ENCODE data around the gene PAAF1. TPM values are rescaled to one million over a fixed set of nuclear protein-coding genes. Genes with fewer than 3 reads are reported as not detected.

The PAAF1 gene
- total and polyA plus RNA-seq, 2 of the 13 experiments (the other 11 are each of a cell fraction or from before 2014, with no cell fraction given): 13.5 to 28.8 TPM

DNA sequence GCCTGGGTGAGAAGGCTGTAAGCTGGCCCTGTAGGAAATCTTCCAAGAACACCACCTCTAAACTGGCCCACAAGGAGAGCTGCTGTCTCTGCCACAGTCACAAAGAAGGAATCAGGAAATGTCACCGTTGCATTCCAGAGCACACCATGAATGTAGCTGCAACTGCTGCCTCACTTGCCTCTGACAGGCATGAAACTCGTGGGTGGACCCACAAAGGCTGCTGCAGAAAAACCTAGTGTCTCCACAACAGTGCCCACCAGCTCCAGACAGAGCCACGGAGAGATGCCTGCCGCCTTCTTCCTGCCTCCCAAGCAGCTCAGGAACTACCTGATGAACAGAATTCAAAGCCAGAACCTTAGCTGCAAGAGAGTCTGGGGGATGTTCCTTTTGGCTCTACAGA is 84.5 kb downstream of the PAAF1 start (continued):
- TF ChIP-seq ZFY (CRISPR knock-in tag; IDR thresholded peaks at IDR 0.05) (no peak), ZNF562 (CRISPR knock-in tag; IDR thresholded peaks at IDR 0.05; ENCODE audit: borderline replicate concordance) (no peak), BRCA1 (CRISPR knock-in tag; IDR thresholded peaks at IDR 0.05) (no peak)

DNA sequence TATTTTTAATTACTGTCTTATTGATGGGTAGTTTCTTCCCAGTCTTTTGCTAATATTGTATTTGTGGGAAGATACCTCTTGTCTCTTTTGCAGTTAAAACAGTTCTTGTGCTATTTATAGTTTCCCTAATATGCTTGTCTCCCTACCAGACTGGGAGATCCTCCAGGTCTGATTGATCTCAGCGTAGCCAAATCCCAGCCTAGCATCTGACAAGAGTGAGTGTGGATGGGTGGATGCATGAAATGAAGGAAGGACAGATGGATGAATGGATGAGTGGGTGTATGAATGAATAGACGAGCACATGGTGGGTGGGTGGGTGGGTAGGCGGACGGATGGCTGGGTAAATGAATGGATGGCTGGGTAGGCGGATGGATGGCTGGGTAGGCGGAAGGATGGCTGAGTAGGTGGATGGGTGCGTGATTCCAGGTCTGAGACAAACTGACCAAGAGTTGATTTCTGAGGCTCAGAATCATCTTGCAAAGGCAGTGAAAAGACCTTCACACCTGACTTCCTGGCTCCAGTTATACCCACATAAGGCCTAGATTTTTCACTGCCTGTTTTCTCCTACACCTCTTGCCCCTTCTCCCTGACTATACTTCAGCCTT is 85.4 kb downstream of the PAAF1 start:
- ChIA-PET CTCF (ENCODE audit: low intra/inter-chr PET ratio, low total read pairs) (no interaction called here), POLR2A (no interaction called here)
- intact Hi-C loops (cut with micrococcal nuclease; ENCODE audit: unreplicated experiment) (loop anchor here (5.0 kb wide), 1 partner anchor 210 kb away; the partner anchor contains the start of genes C2CD3 and PPME1), in situ Hi-C loops (cut with HindIII; ENCODE audit: extremely low pct_ligation_motif_present, low pct_unique_long_range_greater_than_20kb) (loop anchor here (10.0 to 25.0 kb wide), 2 partner anchors 133 to 200 kb away; partner anchors contain the start of genes C2CD3 and PPME1)
- H2AFZ ChIP-seq (ENCODE audit: low read length): no peak overlapping the region
- FAIRE-seq (no peak), ATAC-seq (no peak), DNase-seq (ENCODE audit: low spot score) (no peak)
- no peak overlapping the region for H3K27ac ChIP-seq (ENCODE audit: extremely low read length, insufficient read depth, low read length)
- H3K79me2 ChIP-seq (ENCODE audit: insufficient read depth, low read length): no peaks in the 10 kb centered on the region
- H3K9me3 ChIP-seq (ENCODE audit: low read length): no peaks in the 10 kb centered on the region
- H3K9ac ChIP-seq (ENCODE audit: insufficient read depth, low read depth, low read length): no peak overlapping the region
- TF ChIP-seq MED13 (CRISPR knock-in tag; IDR thresholded peaks at IDR 0.05): no peak
- TF ChIP-seq ZNF337 (CRISPR knock-in tag; IDR thresholded peaks at IDR 0.05; ENCODE audit: borderline replicate concordance, low read depth): no peak
- no peak for TF ChIP-seq ATM (IDR thresholded peaks at IDR 0.05; ENCODE audit: borderline replicate concordance)
- no peak for TF ChIP-seq TOPORS (CRISPR knock-in tag; IDR thresholded peaks at IDR 0.05)
- no peak for TF ChIP-seq TRIM24 (CRISPR knock-in tag; IDR thresholded peaks at IDR 0.05)
- no peak for TF ChIP-seq ZMYM2 (CRISPR knock-in tag; IDR thresholded peaks at IDR 0.05)
- no peak for TF ChIP-seq GTF2F1 (IDR thresholded peaks at IDR 0.05; ENCODE audit: low read length)
- 92% methylated on average over 7 of the region's 7 CpGs for WGBS (ENCODE audit: low lambda C conversion rate)
- no peaks in the 10 kb centered on the region for H3K36me3 ChIP-seq (replicated peaks in 1 of 2; ENCODE audit: control insufficient read depth in 1 of 2, insufficient read depth in 2 of 2, low read length in 2 of 2)
- H3K4me3 ChIP-seq (replicated peaks in 1 of 3; ENCODE audit: insufficient read depth in 1 of 3, low read depth in 2 of 3, low read length in 3 of 3): no peak overlapping the region
- no peaks in the 10 kb centered on the region for H3K27me3 ChIP-seq (ENCODE audit: control insufficient read depth in 1 of 2, insufficient read depth in 2 of 2, low read length in 2 of 2)
- H4K20me1 ChIP-seq (ENCODE audit: insufficient read depth, low read length): no peaks in the 10 kb centered on the region
- H3K4me1 ChIP-seq (ENCODE audit: insufficient read depth, low read length): peaks cover 20% of the 10 kb centered on the region
- no TSS peak for BruUV-seq (replicated peaks)
- H3K4me2 ChIP-seq (ENCODE audit: low read depth, low read length): no peak overlapping the region
